Activated CD4-positive, alpha-beta T cell treated with anti-CD3 and anti-CD28 coated beads, Interleukin-2, amount 10 ng/mL, durations not matched to agents 24 days and 14 days (primary cell): Measurements from ENCODE around the gene PRRT1B. TPM values are rescaled to one million over a fixed set of nuclear protein-coding genes. Genes with fewer than 3 reads are reported as not detected.
"Not testable (repeated sequence)": the region's sequence is repeated elsewhere in the genome, so short reads cannot be mapped to it uniquely, and the experiment has no call there.

Experiments
- DNase-seq: peaks from one replicate; pipeline ENCODE4 v3.0.0; 2022
- H3K27ac Mint-ChIP-seq: one replicate; pipeline ENCODE4 v1.8.0; 2022; ENCODE audit warnings: mild to moderate bottlenecking, mixed read lengths
- H3K27me3 Mint-ChIP-seq: one replicate; pipeline ENCODE4 v1.8.0; 2022; ENCODE audit warnings: mixed read lengths
- H3K36me3 Mint-ChIP-seq: one replicate; pipeline ENCODE4 v1.8.0; 2022; ENCODE audit warnings: low read depth, mild to moderate bottlenecking, mixed read lengths
- H3K4me1 Mint-ChIP-seq: one replicate; pipeline ENCODE4 v1.8.0; 2021; ENCODE audit warnings: mixed read lengths
- H3K4me3 Mint-ChIP-seq: one replicate; pipeline ENCODE4 v1.8.0; 2022; ENCODE audit warnings: mild to moderate bottlenecking, moderate library complexity, mixed read lengths
- H3K9me3 Mint-ChIP-seq: one replicate; pipeline ENCODE4 v1.8.0; 2021; ENCODE audit warnings: mixed read lengths
- intact Hi-C: fragments of 100-400 bp; cut with micrococcal nuclease; formaldehyde crosslinking; loops from one replicate; pipeline ENCODE4 v1.15.1; 2023
- total RNA-seq: library from RNA; stranded (reverse); gene quantifications from 2 replicates; pipeline ENCODE4 v1.2.3, GENCODE V29; 2022

Gene PRRT1B
- total RNA-seq, 1 donor from 2014 or later, result not detected

DNA sequence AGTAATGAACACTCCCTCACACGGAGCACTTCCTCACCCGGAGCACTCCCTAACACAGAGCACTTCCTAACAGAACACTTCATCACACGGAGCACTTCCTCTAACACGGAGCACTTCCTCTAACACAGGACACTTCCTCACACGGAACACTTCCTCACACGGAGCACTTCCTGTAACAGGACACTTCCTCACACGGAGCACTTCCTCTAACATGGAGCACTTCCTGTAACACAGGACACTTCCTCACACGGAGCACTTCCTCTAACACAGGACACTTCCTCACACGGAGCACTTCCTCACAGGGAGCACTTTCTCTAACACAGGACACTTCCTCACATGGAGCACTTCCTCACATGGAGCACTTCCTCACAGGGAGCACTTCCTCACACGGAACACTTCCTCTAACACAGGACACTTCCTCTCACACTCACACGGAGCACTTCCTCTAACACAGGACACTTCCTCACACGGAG is 29.7 kb upstream of the PRRT1B start:
- H3K27me3 Mint-ChIP-seq, H3K4me1 Mint-ChIP-seq, intact Hi-C loops, H3K27ac Mint-ChIP-seq, H3K9me3 Mint-ChIP-seq, H3K4me3 Mint-ChIP-seq, DNase-seq: not testable (repeated sequence)
- H3K36me3 Mint-ChIP-seq, result peaks cover 53% of the 10 kb centered on the region

DNA sequence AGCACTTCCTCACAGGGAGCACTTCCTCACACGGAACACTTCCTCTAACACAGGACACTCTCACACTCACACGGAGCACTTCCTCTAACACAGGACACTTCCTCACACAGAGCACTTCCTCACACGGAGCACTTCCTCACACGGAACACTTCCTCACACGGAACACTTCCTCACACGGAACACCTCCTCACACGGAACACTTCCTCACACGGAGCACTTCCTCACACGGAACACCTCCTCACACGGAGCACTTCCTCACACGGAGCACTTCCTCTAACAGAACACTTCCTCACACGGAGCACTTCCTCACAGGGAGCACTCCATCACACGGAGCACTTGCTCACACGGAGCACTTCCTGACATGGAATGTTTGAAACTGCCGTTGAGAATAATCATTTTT is 29.2 kb upstream of the PRRT1B start:
- Mint-ChIP-seq H3K4me3 (no peak overlapping the region), H3K36me3 (peaks cover 52% of the 10 kb centered on the region), H3K27me3 (no peaks in the 10 kb centered on the region), H3K9me3 (no peaks in the 10 kb centered on the region), H3K4me1 (no peaks in the 10 kb centered on the region), H3K27ac (no peak overlapping the region)
- intact Hi-C loops, result no loop called here
- DNase-seq, result no peak

DNA sequence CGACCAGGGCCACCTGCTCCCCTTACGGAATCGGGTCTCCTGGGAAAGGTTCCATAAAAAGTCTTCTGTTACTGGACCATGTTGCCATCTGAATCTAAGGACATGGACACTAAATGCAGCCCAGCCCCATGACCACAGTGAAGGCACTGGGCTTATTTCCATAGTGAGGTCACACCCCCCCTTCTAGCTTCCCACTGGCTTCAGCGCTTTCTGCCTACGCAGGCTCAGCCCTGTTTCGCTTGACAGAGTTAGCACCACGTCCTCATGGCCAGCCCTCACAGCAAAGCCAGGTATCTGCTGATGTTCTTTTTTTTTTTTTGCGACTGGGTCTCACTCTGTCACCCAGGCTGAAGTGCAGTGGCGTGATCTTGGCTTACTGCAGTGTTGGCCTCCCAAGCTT is 28.4 kb upstream of the PRRT1B start:
- no peaks in the 10 kb centered on the region for H3K27me3 Mint-ChIP-seq
- H3K4me3 Mint-ChIP-seq, result no peak overlapping the region
- intact Hi-C loops, result no loop called here
- no peak for DNase-seq
- H3K9me3 Mint-ChIP-seq, result no peaks in the 10 kb centered on the region
- H3K36me3 Mint-ChIP-seq, result peaks cover 52% of the 10 kb centered on the region
- no peak overlapping the region for H3K27ac Mint-ChIP-seq
- H3K4me1 Mint-ChIP-seq, result no peaks in the 10 kb centered on the region

DNA sequence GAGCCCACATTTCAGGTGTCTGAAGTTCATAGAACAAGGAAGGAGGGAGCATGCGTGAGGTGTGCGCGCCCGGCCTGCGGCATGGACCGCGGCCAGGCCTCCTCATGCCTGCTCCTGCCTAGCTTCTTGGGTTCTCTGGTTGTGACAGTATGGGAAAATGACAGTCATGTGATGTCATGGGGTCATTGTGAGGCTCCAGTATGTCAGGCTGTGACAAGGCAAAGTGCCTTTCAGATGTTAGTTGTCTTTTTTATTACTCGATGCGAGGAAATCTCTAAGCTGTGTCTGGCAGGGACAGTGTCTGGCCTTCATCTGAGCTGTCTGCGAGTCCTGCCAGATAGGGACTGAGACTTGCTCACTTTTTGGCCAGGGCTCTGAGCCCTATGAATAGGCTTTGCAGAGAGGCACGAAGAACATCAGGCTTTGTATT is 27.5 kb upstream of the PRRT1B start:
- Mint-ChIP-seq H3K9me3 (no peaks in the 10 kb centered on the region), H3K27ac (no peak overlapping the region), H3K27me3 (no peaks in the 10 kb centered on the region), H3K4me3 (no peak overlapping the region), H3K4me1 (no peaks in the 10 kb centered on the region), H3K36me3 (peaks cover 54% of the 10 kb centered on the region)
- DNase-seq, result no peak
- intact Hi-C loops, result no loop called here

DNA sequence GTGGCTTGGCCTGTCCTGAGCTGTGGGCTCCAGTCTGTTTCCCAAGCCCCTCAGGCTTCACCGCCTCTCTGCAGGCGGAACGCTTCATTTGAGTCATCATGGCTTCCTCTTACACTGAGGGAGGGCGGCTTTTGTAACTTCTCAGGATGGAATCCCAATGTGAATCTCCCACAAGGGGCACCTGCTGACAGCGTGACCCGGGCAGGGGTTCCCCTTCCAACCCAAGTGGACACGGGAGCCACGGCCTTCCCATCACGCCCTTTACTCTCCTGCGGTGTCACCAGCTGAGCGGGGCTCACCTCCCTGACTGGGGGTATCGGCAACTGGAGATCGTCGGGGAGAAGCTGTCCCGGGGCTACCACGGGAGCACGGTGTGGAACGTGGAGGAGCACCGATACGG is 26.8 kb upstream of the PRRT1B start:
- H3K4me3 Mint-ChIP-seq, result no peak overlapping the region
- DNase-seq, result no peak
- H3K27ac Mint-ChIP-seq, result no peak overlapping the region
- no peaks in the 10 kb centered on the region for H3K27me3 Mint-ChIP-seq
- no peaks in the 10 kb centered on the region for H3K9me3 Mint-ChIP-seq
- intact Hi-C loops, result no loop called here
- H3K36me3 Mint-ChIP-seq, result peaks cover 55% of the 10 kb centered on the region
- H3K4me1 Mint-ChIP-seq, result no peaks in the 10 kb centered on the region

DNA sequence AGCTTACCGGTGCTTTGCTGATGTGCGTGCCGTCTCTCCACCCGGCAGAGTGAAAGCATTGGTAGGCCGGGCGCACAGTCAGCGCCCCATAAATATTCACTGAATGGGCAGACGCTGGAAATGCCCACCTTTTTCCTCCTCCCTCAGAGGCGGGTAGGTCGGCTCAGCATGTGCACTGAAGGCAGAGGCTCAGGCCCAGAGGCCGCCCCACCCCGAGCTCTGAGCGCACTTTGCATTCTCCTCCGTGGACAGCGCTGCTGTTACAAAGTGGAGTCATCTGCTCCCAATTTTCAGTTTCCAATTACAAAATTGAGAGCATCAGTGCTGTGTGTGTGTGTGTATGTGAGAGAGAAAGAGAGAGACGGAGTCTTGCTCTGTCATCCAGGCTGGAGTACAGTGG is 24.8 kb upstream of the PRRT1B start:
- intact Hi-C loops, result no loop called here
- H3K4me3 Mint-ChIP-seq, result no peak overlapping the region
- peaks cover 56% of the 10 kb centered on the region for H3K36me3 Mint-ChIP-seq
- no peak overlapping the region for H3K27ac Mint-ChIP-seq
- peaks cover 2% of the 10 kb centered on the region for H3K4me1 Mint-ChIP-seq
- no peaks in the 10 kb centered on the region for H3K9me3 Mint-ChIP-seq
- no peak for DNase-seq
- no peaks in the 10 kb centered on the region for H3K27me3 Mint-ChIP-seq

DNA sequence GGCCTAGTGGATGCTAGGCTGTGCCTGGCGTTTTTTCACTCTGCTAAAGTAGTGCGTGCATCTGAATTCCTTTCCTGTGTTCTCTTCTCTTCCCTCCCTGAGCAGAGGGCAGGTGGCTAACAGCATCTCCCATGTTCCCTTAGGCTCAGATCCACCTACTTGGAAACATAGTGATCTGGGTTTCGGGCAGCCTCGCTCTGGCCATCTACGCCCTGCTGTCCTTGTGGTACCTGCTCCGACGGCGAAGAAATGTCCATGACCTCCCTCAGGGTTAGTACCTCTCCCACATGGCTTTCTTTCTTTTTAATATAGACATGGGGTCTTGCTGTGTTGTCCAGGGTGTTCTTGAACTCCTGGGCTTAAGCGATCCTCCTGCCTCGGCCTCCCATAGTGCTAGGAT is 24.1 kb upstream of the PRRT1B start:
- Mint-ChIP-seq H3K27ac (no peak overlapping the region), H3K36me3 (peaks cover 57% of the 10 kb centered on the region)
- intact Hi-C loops, result no loop called here

DNA sequence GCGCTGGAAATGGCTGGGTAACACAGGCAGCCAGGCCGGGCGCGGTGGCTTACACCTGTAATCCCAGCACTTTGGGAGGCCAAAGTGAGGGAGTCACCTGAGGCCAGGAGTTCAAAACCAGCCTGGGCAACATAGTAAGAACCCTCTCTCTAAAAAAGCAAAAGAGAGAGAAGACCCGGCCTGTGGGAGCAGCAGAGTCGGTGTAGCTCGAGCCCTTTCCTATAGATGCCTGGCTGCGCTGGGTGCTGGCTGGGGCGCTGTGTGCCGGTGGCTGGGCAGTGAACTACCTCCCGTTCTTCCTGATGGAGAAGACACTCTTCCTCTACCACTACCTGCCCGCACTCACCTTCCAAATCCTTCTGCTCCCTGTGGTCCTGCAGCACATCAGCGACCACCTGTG is 23.5 kb upstream of the PRRT1B start:
- intact Hi-C loops, result no loop called here
- Mint-ChIP-seq H3K27me3 (no peaks in the 10 kb centered on the region), H3K4me3 (no peak overlapping the region), H3K27ac (no peak overlapping the region), H3K4me1 (peaks cover 2% of the 10 kb centered on the region), H3K36me3 (peaks cover 63% of the 10 kb centered on the region), H3K9me3 (no peaks in the 10 kb centered on the region)
- DNase-seq, result no peak

More for the DNA sequence above, 24.1 kb upstream of the PRRT1B start:
- DNase-seq, result no peak
- peaks cover 2% of the 10 kb centered on the region for H3K4me1 Mint-ChIP-seq
- no peak overlapping the region for H3K4me3 Mint-ChIP-seq
- H3K9me3 Mint-ChIP-seq, result no peaks in the 10 kb centered on the region
- no peaks in the 10 kb centered on the region for H3K27me3 Mint-ChIP-seq

DNA sequence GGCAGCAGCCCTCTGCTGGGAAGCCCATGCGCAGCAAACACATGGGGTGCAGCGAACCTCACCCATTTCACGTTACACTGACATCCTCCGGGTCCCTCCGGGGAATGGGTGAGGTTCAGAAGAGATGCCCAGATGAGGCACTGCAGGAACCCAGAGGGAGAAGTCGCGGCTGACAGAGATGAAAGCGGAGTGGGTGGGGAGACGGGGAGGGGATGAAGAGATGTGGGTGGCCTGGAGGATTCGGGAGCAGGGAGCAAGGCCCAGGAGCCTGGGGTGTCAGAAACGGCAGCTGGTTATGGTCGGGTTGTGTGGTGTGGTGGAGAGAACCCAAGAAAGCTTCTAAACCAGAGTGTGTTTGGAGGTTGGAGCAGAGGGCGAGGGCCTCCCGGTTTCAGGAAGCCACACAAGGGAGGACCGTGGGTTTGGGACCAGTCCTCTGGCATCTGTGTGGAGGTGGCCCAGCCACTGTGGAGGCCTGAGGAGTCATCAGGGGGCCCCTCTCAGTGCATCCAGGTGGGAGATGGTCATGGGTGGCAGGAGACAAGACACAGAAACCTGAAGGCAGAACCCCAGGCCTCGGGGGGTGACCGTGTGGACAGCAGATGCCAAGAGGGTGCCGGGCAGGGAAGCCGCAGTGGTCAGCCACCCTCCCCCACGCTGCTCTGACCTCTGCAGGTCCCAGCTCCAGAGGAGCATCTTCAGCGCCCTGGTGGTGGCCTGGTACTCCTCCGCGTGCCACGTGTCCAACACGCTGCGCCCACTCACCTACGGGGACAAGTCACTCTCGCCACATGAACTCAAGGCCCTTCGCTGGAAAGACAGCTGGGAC is 22.9 kb upstream of the PRRT1B start:
- no peak overlapping the region for H3K4me3 Mint-ChIP-seq
- intact Hi-C loops, result no loop called here
- H3K27me3 Mint-ChIP-seq, result no peaks in the 10 kb centered on the region
- H3K27ac Mint-ChIP-seq, result no peak overlapping the region
- no peaks in the 10 kb centered on the region for H3K9me3 Mint-ChIP-seq
- peaks cover 2% of the 10 kb centered on the region for H3K4me1 Mint-ChIP-seq
- peaks cover 66% of the 10 kb centered on the region for H3K36me3 Mint-ChIP-seq
- no peak for DNase-seq

DNA sequence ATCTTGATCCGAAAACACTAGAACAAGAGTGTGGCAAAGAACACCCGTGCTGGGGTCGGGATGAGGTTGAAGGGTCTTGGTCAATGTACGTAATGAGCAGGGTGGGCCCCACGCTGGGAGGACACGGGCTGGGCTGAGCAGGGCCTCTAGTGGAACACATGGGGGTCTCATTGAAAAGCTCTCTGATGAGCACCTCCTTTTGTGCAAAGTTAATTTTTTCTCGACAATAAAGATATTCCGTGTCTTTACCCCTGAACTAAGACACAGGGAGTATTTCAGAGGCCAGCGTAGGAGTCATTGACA is 22.3 kb upstream of the PRRT1B start:
- no peaks in the 10 kb centered on the region for H3K9me3 Mint-ChIP-seq
- H3K27me3 Mint-ChIP-seq, result no peaks in the 10 kb centered on the region
- H3K4me3 Mint-ChIP-seq, result no peak overlapping the region
- DNase-seq, result no peak
- H3K36me3 Mint-ChIP-seq, result peaks cover 60% of the 10 kb centered on the region
- intact Hi-C loops, result no loop called here
- peaks cover 2% of the 10 kb centered on the region for H3K4me1 Mint-ChIP-seq
- H3K27ac Mint-ChIP-seq, result no peak overlapping the region

DNA sequence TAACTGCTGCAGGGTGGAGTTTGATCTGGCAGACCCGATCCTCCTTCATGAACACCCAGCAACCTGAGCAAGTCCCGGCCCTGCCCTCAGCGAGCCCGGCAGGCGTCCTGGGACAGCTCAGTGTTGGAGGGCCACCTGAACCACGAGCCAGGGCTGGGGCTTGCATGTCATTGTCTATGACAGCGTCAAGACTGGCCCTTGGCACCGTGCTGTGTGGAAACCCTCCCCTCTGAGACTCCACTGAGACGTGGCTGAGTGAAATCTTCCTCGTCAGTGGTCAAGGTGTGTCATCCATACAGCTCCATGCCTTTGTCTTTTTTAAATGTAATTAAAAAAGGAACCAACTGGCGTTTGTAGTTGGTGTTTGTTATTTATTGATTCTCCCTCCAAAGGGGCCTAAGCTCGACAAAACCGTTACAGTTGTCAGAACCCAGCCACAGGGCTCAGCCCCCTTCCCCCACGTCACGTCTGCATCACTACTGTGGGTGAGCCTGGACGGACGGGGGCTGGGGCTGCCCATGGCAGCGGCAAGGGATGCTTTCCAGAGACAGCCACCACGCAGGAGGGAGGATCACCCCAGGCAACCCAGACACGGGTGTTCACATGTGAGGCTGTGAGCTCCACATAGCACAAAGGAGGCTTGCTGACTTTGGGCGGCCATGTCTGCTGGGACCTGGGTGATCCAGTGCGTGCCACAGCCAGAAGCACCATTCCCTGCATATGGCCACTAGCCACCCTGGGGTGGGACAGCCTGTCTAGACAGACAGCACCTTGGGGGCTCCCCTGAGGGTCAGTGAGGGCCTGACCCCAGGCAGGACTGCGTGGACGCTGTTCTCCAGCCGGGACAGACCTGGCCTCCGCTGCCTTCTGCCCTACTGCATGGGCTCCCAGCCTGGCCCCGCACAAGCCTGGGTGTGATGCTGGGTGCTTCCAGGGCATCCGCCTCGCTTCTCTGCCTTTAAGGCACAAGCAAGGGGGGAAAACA is 21.6 kb upstream of the PRRT1B start:
- H3K27me3 Mint-ChIP-seq, result no peaks in the 10 kb centered on the region
- H3K9me3 Mint-ChIP-seq, result no peaks in the 10 kb centered on the region
- H3K36me3 Mint-ChIP-seq, result peaks cover 60% of the 10 kb centered on the region
- peaks cover 4% of the 10 kb centered on the region for H3K4me1 Mint-ChIP-seq
- intact Hi-C loops, result no loop called here
- H3K4me3 Mint-ChIP-seq, result no peak overlapping the region
- DNase-seq, result no peak
- no peak overlapping the region for H3K27ac Mint-ChIP-seq

DNA sequence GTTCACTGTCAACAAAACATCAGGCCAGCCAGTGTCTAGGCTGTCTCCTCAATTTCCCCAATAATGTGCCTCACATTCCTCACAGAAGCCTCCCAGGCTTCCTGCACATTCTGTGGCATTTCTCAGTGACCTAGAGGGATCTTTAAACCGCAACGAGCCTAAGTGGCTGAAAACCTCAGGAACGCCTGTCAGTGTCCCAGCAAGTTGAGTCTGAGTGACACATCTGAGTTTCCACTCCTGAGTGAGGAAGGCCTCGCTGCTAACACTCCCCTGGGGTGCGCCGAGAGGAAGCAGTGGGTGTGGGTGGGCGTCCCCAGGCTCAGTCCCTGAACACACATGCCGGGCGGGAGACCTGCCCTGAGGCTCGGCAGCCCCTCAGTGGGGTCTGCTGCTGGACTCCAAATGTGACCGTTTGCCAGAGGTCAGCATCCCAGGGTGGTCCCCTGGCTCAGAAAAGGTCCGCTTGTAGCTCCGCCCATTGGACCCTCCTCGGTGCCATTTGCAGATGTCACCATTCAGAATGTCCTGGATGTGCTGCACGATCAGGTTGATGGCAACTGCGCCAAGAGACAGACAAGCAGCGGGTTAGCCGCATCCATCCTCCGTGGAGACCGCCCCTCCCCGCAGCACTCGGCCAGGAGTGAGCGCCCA is 20.5 kb upstream of the PRRT1B start:
- H3K9me3 Mint-ChIP-seq, result no peaks in the 10 kb centered on the region
- H3K4me3 Mint-ChIP-seq, result no peak overlapping the region
- H3K4me1 Mint-ChIP-seq, result peaks cover 6% of the 10 kb centered on the region
- intact Hi-C loops, result no loop called here
- peaks cover 53% of the 10 kb centered on the region for H3K36me3 Mint-ChIP-seq
- H3K27ac Mint-ChIP-seq, result no peak overlapping the region
- no peak for DNase-seq
- no peaks in the 10 kb centered on the region for H3K27me3 Mint-ChIP-seq

DNA sequence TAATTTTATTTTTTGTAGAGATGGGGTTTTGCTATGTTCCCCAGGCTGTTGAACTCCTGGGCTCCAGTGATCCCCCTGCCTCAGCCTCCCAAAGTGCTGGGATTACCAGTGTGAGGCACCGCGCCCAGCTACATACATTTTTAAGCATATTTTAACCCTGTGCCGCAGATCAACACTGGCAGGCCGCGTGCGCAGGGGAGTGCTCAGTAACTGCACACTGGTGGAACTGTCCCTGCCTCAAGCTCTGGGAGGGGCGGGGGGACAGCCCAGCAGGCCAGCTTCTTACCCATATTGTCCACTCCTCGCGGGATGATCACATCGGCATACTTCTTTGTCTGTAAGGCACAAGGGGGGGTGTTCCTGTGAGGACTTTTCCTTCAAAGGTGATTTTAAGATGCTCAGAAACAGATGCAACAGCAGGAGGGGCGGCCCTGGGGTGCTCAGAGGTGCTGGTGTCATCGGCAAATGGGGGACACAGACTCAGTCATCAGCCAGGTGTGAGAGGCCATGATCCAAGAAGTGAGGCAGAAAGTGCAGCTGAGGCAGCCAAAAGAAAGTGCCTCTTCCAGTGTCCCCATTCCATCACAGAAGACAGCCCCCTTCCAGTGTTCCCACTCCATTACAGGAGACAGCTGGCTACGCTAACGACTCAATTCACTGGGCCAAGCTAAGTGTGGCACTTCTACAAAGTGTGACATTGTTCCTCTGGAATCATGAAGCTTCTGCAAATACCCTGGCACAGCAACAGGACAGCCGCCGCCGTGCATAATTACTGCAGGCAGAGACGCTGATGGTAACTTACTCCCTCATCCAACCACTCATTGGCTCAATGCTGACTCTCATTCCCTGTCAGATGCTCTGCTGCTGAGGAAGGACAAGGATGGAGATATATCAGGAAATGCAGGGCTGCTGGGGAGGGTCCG is 19.4 kb upstream of the PRRT1B start:
- DNase-seq, result no peak
- H3K27ac Mint-ChIP-seq, result no peak overlapping the region
- peaks cover 47% of the 10 kb centered on the region for H3K36me3 Mint-ChIP-seq
- no peak overlapping the region for H3K4me3 Mint-ChIP-seq
- peaks cover 9% of the 10 kb centered on the region for H3K4me1 Mint-ChIP-seq
- intact Hi-C loops, result no loop called here
- no peaks in the 10 kb centered on the region for H3K27me3 Mint-ChIP-seq
- no peaks in the 10 kb centered on the region for H3K9me3 Mint-ChIP-seq
